ENCODE measurements around the gene CETP.
"Not testable (repeated sequence)": the region's sequence is repeated elsewhere in the genome, so short reads cannot be mapped to it uniquely, and the experiment has no call there.

Gene CETP

DNA sequence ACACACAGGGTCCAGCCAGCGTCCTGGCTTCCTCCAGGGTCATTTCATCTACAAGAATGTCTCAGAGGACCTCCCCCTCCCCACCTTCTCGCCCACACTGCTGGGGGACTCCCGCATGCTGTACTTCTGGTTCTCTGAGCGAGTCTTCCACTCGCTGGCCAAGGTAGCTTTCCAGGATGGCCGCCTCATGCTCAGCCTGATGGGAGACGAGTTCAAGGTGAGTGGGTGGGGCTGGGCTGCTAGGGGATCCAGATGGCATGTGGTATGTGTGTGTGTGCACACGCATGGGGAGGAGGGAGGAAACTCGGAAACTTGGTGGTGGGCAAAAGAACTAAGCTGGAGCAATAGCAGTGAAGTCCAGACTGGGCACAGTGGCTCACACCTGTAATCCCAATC, 11.5 kb downstream of the CETP start:
- WGBS, 2 experiments (ENCODE audit: insufficient coverage in 2 of 2) = 88 to 94% methylated on average over 3 to 8 of the region's 9 CpGs
- no peak overlapping the region for H3K27ac ChIP-seq (ENCODE audit: low read depth, low read length, severe bottlenecking)
- H3K4me1 ChIP-seq (ENCODE audit: control insufficient read depth, insufficient read depth, low read length, poor library complexity, severe bottlenecking) = no peaks in the 10 kb centered on the region

DNA sequence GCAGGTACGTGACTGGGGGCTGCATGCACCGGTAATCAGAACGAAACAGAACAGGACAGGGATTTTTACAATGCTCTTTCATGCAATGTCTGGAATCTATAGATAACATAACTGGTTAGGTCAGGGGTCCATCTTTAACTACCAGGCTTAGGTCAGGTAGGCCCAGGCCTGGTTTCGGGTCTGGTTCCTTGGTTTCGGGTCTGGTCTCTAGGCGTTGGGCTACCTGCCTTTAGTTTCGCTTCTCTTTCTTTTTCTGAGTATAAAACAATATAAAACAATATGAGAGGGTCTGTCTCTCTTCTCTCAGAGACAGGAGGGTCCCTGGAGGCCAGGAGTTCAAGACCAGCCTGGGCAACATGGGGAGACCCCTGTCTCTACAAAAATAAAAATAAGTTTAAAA, 12.1 kb downstream of the CETP start:
- H3K9me3 ChIP-seq (ENCODE audit: control insufficient read depth, low read length); H3K36me3 ChIP-seq (ENCODE audit: control insufficient read depth, insufficient read depth, low read length); H3K4me1 ChIP-seq (ENCODE audit: control insufficient read depth, insufficient read depth, low read length, poor library complexity, severe bottlenecking); H3K27ac ChIP-seq (ENCODE audit: low read depth, low read length, severe bottlenecking); H3K4me3 ChIP-seq (ENCODE audit: extremely low read depth, insufficient read depth, low read length, poor library complexity, severe bottlenecking): not testable (repeated sequence)
- WGBS, 2 experiments (ENCODE audit: insufficient coverage in 2 of 2) = 85 to 100% methylated on average over 3 of the region's 7 CpGs

More for the DNA sequence above, 11.5 kb downstream of the CETP start:
- H3K4me3 ChIP-seq (ENCODE audit: extremely low read depth, insufficient read depth, low read length, poor library complexity, severe bottlenecking) = no peak overlapping the region
- no peaks in the 10 kb centered on the region for H3K36me3 ChIP-seq (ENCODE audit: control insufficient read depth, insufficient read depth, low read length)
- H3K9me3 ChIP-seq (ENCODE audit: control insufficient read depth, low read length) = no peaks in the 10 kb centered on the region

DNA sequence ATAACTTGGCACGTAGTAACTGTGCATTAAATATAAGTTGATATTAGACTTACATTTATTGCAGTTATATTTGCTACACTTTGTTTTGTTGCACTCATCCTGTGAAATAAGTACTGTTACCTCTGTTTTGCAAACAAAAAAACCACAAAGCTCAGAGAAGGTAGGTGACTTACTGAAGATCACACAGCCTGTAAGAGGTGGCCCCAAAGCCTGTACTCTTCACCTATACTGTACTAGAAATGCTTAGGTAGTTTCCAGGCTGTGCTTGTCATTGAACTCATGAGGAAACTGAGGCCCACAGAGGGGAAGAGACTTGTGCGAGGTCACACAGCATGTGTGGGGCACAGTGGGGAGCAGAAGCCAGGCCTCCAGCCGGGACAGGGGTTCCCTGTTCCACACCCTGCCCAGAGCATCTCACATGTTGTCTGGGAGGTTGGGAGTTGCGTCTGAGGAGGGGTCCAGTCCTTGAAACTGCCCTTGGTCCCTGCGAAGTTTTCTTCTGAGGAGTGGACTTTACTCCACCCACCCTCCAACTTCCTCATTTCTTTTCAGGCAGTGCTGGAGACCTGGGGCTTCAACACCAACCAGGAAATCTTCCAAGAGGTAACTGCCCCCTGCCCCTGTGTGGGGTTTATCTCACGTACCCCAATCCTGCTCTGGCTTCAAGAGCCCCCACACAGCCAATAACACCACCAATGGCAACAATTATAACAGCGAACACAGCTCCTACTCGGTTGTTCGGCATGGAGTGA, 13.0 kb downstream of the CETP start:
- no peak overlapping the region for H3K27ac ChIP-seq (ENCODE audit: low read depth, low read length, severe bottlenecking)
- H3K36me3 ChIP-seq (ENCODE audit: control insufficient read depth, insufficient read depth, low read length) = no peaks in the 10 kb centered on the region
- no peak overlapping the region for H3K4me3 ChIP-seq (ENCODE audit: extremely low read depth, insufficient read depth, low read length, poor library complexity, severe bottlenecking)
- H3K9me3 ChIP-seq (ENCODE audit: control insufficient read depth, low read length) = no peaks in the 10 kb centered on the region
- no peaks in the 10 kb centered on the region for H3K4me1 ChIP-seq (ENCODE audit: control insufficient read depth, insufficient read depth, low read length, poor library complexity, severe bottlenecking)
- WGBS, 2 experiments (ENCODE audit: insufficient coverage in 2 of 2) = 86 to 96% methylated on average over 5 to 7 of the region's 9 CpGs

DNA sequence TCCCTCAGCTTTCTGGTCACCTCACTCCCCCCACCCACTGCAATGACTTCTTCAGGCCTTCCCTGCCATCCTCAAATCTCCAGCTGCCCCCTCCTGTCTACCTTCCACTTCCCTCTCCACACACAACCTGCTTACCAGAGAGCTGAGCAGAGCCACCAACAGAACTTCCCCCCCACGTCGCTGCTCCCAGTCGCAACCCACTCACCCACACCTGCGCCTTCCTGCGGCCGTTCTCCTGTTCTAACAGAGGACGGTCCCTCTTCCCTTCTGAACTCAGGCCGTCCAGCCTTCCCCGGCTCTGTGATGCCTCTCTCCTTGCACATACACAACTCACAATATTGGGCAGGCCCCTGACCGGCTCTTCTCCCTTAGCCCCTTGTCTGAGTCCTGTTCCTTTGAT, 14.0 kb downstream of the CETP start:
- no peaks in the 10 kb centered on the region for H3K4me1 ChIP-seq (ENCODE audit: control insufficient read depth, insufficient read depth, low read length, poor library complexity, severe bottlenecking)
- no peaks in the 10 kb centered on the region for H3K9me3 ChIP-seq (ENCODE audit: control insufficient read depth, low read length)
- no peak overlapping the region for H3K27ac ChIP-seq (ENCODE audit: low read depth, low read length, severe bottlenecking)
- WGBS, 2 experiments (ENCODE audit: insufficient coverage in 2 of 2) = 94 to 97% methylated on average over 10 of the region's 10 CpGs
- H3K36me3 ChIP-seq (ENCODE audit: control insufficient read depth, insufficient read depth, low read length) = no peaks in the 10 kb centered on the region
- H3K4me3 ChIP-seq (ENCODE audit: extremely low read depth, insufficient read depth, low read length, poor library complexity, severe bottlenecking) = no peak overlapping the region

DNA sequence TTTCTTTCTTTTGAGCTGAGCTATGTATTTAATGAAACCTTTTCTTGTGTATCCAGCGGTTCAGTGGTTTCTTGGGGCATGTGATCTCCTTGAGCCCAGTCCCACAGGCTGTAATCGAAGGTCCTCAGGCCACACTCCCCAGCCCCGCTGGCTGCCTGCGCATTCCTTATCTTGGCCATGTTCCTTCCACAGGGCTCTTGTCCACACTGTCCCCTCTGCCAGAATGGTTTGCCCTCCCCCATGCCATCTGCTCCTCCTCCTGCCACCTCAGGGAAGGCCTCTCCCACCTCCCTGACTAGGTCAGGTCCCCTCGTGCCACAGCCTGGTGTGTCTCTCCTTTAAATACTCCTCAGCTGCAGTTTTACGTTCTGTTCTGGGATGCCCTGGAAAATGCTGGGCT, 15.5 kb downstream of the CETP start:
- WGBS, 2 experiments (ENCODE audit: insufficient coverage in 2 of 2) = 84 to 89% methylated on average over 6 of the region's 6 CpGs
- H3K27ac ChIP-seq (ENCODE audit: low read depth, low read length, severe bottlenecking) = no peak overlapping the region
- no peaks in the 10 kb centered on the region for H3K4me1 ChIP-seq (ENCODE audit: control insufficient read depth, insufficient read depth, low read length, poor library complexity, severe bottlenecking)
- no peak overlapping the region for H3K4me3 ChIP-seq (ENCODE audit: extremely low read depth, insufficient read depth, low read length, poor library complexity, severe bottlenecking)
- H3K36me3 ChIP-seq (ENCODE audit: control insufficient read depth, insufficient read depth, low read length) = no peaks in the 10 kb centered on the region
- H3K9me3 ChIP-seq (ENCODE audit: control insufficient read depth, low read length) = no peaks in the 10 kb centered on the region

DNA sequence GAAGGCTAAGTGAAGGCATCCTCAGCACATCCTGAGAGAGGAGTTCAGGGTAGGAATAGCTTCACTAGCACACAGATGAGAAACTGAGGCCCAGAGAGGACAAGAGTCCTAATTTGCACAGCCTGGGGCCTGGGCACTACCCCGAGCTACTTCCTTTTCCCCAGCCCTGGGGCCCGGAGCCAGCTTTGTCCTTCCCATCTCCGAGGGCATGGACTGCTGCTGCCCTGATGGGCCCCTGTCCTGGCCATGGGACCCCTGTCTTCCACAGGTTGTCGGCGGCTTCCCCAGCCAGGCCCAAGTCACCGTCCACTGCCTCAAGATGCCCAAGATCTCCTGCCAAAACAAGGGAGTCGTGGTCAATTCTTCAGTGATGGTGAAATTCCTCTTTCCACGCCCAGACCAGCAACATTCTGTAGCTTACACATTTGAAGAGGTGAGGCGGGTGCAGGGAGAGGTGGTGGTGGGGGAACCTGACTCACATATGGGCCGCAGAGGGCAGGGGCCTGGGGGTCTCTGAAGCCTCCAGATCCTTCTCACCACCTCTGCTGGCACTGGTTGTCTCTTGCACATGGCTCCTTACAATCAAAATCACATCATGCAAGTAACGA, 16.2 kb downstream of the CETP start:
- Histone ChIP-seq H3K36me3 (ENCODE audit: control insufficient read depth, insufficient read depth, low read length) (no peaks in the 10 kb centered on the region), H3K4me3 (ENCODE audit: extremely low read depth, insufficient read depth, low read length, poor library complexity, severe bottlenecking) (no peak overlapping the region), H3K4me1 (ENCODE audit: control insufficient read depth, insufficient read depth, low read length, poor library complexity, severe bottlenecking) (no peaks in the 10 kb centered on the region), H3K9me3 (ENCODE audit: control insufficient read depth, low read length) (no peaks in the 10 kb centered on the region), H3K27ac (ENCODE audit: low read depth, low read length, severe bottlenecking) (no peak overlapping the region)
- WGBS, 2 experiments (ENCODE audit: insufficient coverage in 2 of 2) = 86 to 95% methylated on average over 7 of the region's 11 CpGs

DNA sequence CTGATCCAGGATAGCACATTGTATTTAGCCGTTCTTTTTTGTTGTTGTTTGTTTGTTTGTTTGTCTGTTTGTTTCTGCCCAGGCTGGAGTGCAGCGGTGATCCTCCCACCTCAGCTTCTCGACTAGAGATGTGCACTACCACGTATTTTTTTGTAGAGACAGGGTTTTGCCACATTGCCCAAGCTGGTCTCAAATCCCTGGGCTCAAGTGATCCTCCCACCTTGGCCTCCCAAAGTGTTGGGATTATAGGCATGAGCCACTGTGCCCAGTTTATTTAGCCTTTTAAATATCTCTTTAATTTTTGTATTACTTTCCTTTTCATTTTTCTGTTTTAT, 18.4 kb downstream of the CETP start:
- Histone ChIP-seq H3K4me1 (ENCODE audit: control insufficient read depth, insufficient read depth, low read length, poor library complexity, severe bottlenecking) (no peaks in the 10 kb centered on the region), H3K36me3 (ENCODE audit: control insufficient read depth, insufficient read depth, low read length) (no peaks in the 10 kb centered on the region), H3K9me3 (ENCODE audit: control insufficient read depth, low read length) (no peaks in the 10 kb centered on the region), H3K4me3 (ENCODE audit: extremely low read depth, insufficient read depth, low read length, poor library complexity, severe bottlenecking) (no peak overlapping the region), H3K27ac (ENCODE audit: low read depth, low read length, severe bottlenecking) (no peak overlapping the region)
- 95 to 96% methylated on average over 3 of the region's 4 CpGs for WGBS, 2 experiments (ENCODE audit: insufficient coverage in 2 of 2)

DNA sequence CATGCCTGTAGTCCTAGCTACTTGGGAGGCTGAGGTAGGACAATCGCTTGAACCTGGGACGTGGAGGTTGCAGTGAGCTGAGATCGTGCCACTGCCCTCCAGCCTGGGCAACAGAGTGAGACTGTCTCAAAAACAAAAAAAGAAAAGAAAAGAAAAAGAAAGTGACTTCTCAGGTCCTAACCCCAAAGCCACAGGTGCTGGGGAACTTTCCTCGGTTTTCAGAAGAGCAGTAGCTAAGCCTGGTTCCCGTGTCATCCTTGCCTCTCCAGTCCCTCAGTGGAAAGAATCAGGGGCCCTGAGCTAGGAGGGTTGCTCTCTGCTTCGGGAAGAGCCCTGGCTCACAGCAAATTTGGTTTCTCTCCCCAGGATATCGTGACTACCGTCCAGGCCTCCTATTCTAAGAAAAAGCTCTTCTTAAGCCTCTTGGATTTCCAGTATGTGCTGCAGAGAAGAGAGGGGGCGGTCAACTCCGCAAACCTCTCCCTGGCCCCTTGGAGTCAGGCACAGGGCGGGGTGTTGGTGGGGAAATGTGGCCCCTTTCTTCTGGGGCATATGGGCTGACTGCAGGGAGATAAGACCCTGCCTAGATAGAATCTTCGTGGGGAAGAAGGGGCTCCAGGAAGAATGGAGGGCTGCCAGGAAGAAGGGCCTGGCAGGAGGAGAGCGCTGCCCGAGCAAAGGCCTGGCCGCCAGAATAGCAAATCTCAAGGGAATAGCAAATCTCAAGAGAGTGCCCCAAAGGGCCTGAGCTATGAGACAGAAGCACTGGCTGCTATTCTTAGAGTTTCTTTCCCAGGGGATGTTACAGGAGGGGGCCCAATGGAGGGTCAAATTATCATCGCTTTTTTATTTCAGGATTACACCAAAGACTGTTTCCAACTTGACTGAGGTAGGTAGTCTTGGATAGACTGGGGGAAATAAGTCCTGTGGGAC, 19.3 kb downstream of the CETP start:
- WGBS, 2 experiments (ENCODE audit: insufficient coverage in 2 of 2) = 82 to 83% methylated on average over 14 of the region's 16 CpGs
- Histone ChIP-seq H3K36me3 (ENCODE audit: control insufficient read depth, insufficient read depth, low read length) (no peaks in the 10 kb centered on the region), H3K4me1 (ENCODE audit: control insufficient read depth, insufficient read depth, low read length, poor library complexity, severe bottlenecking) (no peaks in the 10 kb centered on the region), H3K27ac (ENCODE audit: low read depth, low read length, severe bottlenecking) (no peak overlapping the region), H3K4me3 (ENCODE audit: extremely low read depth, insufficient read depth, low read length, poor library complexity, severe bottlenecking) (no peak overlapping the region), H3K9me3 (ENCODE audit: control insufficient read depth, low read length) (no peaks in the 10 kb centered on the region)

DNA sequence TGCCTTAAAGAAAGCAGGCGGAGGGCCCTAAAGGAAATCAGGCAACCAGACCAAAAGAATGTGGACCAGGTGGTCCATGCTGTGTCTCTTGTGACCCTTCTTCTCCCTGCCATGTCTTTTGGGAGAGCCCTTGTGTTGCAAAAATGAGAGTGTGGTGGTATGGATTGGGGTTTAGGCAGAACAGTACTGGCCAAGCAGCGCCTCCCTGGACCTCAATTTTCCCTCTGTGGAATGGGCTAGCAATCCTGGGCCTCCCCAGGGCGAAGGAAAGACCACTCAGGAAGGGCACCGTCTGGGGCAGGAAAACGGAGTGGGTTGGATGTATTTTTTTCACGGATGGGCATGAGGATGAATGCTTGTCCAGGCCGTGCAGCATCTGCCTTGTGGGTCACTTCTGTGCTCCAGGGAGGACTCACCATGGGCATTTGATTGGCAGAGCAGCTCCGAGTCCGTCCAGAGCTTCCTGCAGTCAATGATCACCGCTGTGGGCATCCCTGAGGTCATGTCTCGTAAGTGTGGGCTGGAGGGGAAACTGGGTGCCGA, 20.1 kb downstream of the CETP start:
- no peaks in the 10 kb centered on the region for H3K36me3 ChIP-seq (ENCODE audit: control insufficient read depth, insufficient read depth, low read length)
- WGBS, 2 experiments (ENCODE audit: insufficient coverage in 2 of 2) = 88 to 95% methylated on average over 10 to 12 of the region's 12 CpGs
- H3K4me1 ChIP-seq (ENCODE audit: control insufficient read depth, insufficient read depth, low read length, poor library complexity, severe bottlenecking) = no peaks in the 10 kb centered on the region
- H3K4me3 ChIP-seq (ENCODE audit: extremely low read depth, insufficient read depth, low read length, poor library complexity, severe bottlenecking) = no peak overlapping the region
- H3K9me3 ChIP-seq (ENCODE audit: control insufficient read depth, low read length) = no peaks in the 10 kb centered on the region
- no peak overlapping the region for H3K27ac ChIP-seq (ENCODE audit: low read depth, low read length, severe bottlenecking)

DNA sequence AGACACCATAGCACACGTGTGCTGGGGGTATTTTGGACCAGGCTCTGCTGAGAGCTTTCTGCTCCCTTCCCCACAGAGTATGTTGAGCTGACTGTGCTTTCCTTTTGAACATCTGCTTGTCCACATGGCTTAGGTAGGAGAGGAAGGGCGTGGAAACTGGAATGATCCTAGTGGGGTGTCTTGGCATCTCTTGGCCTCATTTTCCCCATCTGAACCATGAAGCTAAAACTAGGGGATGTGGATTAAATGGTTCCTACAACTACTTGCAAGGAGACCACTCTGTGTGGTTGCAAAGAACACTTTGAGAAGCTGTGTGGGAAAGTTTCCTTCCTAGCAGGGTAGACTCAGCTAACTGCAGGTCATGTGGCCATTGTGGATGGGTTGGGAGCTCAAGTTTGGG, 20.9 kb downstream of the CETP start:
- WGBS, 2 experiments (ENCODE audit: insufficient coverage in 2 of 2) = 40 to 100% methylated on average over 1 of the region's 2 CpGs
- H3K36me3 ChIP-seq (ENCODE audit: control insufficient read depth, insufficient read depth, low read length) = no peaks in the 10 kb centered on the region
- H3K4me1 ChIP-seq (ENCODE audit: control insufficient read depth, insufficient read depth, low read length, poor library complexity, severe bottlenecking) = no peaks in the 10 kb centered on the region
- H3K9me3 ChIP-seq (ENCODE audit: control insufficient read depth, low read length) = no peaks in the 10 kb centered on the region
- no peak overlapping the region for H3K27ac ChIP-seq (ENCODE audit: low read depth, low read length, severe bottlenecking)
- H3K4me3 ChIP-seq (ENCODE audit: extremely low read depth, insufficient read depth, low read length, poor library complexity, severe bottlenecking) = no peak overlapping the region
